T-helper 22 cell (primary cell): Measurements from ENCODE around the gene DRGX.

Experiments
- DNase-seq: peaks from one replicate; pipeline ENCODE4 v3.0.0-alpha.2; 2020; ENCODE audit warnings: low read depth

Gene DRGX

DNA sequence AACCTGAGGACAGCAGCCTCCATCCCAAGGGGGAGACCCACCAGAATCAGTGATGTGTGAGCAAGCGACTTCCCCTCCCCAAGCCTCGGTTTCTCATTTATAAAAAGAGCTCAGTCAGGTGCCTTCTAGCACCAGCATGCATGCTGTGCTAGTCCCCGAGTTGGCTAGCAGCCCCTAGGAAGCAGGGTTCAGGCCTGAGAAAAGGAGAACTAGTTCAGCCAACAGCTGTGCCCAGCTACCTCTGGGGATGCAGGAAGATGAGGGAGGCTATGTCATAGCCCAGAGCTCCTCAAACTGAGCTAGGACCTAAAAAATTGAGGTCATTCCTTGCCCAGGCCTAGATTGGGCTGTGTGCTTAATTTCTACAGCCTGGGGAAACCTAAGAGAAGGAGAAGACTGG is 13.7 kb downstream of the DRGX start:
- DNase-seq, result no peak

DNA sequence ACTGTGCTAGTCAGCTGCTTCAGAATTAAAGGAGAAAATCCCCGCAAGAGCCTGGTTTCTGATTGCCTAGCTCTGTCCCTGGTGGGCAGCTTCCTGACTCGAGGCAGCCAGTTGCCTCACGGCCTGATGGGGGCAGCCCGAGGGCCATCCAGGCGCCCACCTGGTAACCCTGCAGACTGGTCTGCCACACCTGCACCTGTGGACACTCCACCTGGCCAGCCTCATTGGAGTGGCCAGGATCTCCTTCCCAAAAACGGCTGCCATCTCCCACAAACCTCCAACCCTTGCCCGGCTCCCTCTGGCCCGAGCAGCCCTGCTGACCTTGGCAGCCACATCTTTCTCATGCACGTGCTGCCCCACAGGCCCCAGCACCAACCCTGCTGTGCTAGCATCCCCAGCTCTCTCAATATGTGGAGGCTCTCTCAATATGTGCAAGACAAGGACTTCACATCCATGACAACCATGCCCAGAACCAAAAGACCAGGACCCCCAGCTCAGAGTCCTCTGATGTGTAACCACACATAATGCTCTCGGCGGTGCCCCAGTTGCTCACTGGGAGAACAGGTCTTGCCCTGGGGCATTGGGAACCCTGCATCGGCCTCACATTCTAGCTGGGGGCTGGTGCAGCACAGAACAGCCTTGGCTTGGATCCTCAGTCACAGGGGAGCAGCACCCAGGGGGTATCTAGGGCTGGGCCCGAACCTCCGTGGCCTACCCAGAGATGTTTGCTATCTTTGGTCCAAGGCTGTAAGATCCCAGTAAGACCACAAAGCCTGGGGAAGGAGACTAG is 14.6 kb downstream of the DRGX start:
- DNase-seq, result no peak

DNA sequence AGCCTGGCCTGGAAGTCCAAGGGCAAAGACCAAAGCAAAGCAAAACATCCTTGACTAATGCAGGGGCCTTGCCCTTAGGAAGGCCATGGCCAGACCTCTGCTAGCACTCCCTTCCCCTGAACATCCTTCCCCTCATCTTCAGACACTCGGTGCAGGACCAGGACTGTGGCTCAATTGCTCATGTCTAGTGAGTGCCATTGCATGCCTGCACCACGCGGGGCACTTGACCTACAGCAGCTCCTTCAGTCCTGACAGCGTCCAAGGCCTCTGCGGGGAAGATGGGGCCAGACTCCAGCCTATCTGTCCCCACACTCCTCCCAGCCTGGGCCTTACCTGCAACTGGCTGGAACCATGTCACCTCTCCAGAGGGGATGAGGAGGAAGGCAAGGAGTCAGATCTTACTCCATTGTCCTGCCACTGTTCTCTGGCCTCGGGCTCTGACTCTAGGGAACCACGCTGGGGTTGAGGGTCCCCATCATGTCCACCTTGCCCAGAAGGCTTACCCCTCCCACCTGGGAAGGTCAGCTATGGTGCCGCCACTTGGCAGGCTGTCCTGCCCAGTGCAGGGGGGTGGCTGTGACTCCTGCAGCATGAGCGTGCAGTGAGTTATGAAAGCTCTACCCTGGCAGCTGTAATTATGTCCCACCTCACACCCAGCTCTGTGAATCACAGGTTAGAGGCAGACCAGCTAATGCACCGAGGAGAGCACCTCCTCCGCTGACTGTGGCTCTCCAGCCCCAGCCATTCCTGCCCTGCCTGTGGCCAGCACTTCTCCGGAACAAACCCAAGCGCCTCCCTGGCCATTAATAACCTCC is 16.1 kb downstream of the DRGX start:
- DNase-seq, result no peak

DNA sequence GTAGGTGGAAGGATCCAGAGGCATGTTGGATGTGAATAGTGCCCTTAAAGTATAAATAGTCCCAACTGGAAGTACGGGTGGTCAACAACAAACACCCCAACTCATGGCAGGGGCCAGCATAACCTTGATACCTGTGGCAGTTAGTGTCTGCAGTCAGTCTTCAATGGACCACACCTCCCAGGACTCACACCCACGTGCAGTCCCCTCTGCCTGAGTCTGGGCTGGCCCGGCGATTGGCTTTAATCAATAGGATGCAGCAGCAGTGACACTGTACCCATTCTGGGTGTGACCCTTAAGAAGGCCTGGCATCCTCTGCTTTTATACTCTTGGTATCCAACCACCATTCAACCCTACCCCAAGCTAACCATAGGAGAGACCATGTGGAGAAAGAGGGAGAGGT is 18.6 kb downstream of the DRGX start:
- no peak for DNase-seq

DNA sequence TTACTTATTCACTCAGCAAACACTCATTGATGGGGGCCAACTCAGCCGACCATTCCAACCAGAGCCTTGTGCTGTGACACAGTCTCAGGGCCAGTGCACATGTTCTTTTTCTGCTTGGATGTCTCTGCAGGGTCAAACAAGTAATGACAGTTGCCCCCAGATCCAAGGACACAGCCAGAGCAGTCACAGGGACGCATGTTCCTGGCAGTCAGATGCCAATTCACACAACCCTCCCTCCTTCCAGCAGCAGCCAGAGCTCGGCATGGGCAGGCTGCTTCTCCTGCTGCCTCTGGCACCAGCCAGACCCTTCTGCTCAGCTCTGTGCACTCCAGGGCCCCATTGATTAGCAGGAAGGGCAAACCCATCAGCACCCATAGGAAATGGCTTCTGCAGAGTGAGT is 20.3 kb downstream of the DRGX start:
- DNase-seq, result no peak

DNA sequence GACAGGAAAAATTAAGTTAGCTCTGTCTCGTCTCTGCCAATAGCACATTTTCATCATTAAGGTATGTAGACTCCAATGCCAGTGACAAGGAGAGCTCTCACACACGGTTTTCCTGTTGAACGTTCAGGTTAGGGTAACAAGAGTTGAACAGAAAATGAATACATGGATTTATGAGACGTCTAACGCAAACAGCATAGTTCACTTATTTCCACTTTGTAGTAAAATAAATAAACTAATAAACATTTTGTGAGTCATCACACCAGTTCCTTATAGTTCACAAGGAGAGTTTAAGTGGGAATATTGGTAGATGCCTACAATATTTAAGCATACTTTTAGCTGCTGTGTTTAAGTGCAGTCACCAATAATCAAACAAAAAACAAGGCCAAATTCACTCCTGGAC is 21.1 kb downstream of the DRGX start:
- DNase-seq, result no peak

DNA sequence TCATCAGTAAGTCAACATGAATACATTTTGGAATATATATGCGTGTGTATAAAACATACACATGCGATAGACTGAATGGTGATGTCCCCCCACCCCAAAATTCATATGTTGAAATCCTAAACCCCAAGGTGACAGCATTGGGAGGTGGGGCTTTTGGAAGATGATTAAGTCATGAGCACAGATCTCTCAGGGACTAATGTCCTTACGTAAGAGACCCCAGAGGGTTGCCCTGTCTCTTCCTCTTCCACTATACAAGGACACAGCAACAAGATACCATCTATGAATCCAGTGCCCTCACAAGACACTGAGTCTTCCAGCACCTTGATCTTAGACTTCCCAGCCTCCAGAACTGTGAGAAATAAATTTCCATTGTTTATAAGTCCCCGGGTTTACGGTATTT is 22.5 kb downstream of the DRGX start:
- no peak for DNase-seq

DNA sequence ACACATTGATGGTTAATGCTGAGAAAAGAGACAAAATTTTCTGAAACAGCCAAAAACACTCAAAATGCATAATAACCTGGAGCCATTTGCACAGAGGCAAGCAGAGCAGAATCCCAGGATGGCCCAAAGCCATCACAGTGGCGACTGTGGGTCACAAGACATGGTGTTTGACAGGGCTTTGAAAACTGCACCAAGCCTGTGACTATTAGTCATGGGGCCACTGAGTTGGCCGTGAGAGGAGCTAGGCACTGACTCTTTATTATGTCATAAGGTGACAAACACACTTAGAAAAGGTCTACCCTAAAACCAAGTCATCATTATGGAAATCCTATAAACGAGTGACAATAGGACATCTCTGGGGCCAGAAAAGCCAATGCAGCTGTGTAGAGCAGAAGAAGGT is 23.9 kb downstream of the DRGX start:
- DNase-seq, result no peak

DNA sequence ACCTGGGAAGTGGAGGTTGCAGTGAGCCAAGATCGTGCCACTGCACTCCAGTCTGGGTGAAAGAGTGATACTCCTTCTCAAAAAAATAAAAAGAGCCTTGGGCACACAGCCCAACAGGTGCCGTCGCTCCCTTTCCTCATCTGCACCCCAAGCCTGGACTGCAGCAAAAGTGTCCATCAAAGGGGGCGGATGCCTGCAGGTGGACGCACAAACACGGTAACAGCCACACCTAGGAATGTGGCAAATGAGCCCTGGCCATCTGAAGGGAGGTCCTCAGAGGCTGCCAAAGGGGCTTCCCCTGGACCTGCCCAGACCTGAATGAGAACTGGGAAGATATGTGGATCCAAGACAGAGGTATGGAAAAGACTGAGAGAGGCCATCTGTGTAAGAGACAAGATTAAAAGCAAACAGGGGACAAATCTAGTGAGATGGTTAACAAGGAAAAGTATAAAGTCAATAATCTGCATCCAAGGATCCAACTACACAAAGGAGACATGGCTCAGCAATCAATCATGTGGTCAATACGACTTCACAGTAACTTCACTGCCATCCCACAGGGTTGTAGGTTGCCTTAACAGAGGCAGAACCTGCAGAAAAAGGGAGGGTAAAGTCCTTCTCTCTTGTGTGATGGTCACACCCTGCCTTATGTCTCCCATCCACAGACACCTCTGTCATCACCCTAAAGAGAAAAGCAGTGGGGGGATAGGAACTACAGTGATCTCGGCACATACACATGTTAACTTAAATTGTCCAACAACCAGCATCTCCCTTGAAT is 25.4 kb downstream of the DRGX start:
- DNase-seq, result no peak

DNA sequence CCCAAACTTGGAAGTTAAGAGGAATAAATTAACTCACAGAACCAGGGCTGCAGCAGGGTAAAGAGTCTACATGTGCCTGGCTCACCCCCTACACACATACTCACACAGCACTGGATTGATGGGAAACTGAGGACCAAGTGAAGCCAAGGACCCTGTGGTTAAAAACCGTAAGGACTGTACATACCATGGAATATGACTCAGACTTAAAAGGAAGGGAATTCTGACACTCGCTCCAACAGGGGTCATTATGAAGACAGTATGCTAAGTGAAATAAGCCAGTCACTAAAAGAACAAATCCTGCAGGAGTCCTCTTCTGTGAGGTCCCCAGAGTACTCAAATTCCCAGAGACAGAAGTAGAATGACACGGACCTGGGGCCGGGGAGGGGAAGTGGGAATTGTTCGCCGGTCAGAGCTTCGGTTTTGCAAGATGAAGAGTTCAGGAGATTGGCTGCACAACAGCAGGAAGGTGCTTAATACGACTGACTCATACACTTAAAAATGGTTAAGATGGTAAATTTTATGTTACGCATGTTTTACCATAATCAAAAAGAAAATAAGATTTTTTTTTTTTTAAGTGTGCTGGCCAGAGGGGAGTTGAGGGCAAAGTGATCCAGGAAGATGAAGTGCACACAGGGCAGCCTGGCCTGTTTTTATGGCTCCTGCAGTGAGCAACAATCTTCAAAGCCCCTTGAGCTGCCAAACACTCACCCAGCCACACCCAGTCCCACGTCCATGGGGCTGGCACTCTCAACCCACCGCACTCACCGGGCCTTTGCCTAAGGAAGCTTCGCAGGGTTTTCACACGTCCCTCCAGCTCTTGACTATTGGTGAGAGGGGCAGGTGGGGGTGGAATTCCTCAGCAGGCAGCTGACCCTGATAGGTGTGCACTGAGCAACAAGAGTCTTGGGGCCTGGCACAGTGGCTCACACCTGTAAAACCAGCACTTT is 26.4 kb downstream of the DRGX start:
- DNase-seq, result no peak

DNA sequence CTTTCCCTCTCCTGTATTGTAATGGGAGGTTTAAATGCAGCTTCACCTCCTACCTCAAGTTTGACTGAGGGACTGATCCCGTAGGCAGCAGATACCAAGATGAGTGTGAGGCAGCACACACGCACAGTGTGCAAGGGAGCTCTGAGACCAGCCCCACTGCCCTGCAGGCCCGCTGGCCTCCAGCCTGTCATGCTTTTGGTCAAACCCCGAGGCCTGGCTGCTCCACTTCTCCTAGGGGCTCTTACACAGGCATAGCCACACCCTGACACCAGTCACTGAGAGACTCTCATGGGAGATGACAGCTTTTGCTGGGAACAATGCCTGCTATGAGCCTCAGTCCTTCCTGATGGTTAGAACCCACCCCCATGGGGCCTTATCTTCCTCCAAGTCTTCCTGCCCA is 27.6 kb downstream of the DRGX start:
- no peak for DNase-seq

DNA sequence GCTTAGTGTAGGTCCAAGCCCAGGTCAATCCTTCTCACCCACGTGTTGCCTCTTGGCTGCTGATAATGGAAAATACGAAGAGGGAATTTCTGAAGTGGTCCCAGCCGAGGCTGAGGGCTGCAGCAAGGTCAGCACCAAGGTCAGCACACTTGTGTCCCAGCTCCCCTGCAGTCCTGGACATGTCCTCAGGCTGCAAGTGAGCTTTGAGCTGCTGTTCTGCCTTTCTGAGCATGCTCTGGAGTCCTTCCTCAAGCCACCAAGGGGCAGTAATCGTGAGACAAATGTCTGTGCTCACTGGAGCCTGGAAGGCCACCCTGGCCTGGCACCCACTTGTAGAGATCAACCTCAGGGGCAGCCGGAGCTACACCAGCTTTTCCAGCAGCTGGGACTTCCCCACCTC is 28.3 kb downstream of the DRGX start:
- no peak for DNase-seq

DNA sequence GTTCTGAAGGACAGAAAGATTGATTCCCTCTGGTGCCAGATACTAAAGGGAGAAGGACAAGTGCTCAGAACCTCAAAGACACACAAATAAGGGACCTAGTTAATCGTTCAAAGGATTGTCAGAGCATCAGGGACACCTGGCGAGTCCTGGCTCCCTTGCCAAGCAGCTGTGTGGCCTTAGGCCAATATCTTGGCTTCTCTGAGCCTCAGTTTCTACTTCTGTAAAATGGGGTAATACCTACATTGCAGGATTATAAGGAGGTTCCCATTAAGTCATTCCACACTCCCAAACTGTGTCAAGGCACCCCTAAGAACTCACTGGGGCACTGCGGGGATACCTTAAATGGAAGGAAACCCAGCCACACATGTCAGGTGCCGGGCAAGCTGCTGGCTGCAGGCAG is 29.4 kb downstream of the DRGX start:
- no peak for DNase-seq

DNA sequence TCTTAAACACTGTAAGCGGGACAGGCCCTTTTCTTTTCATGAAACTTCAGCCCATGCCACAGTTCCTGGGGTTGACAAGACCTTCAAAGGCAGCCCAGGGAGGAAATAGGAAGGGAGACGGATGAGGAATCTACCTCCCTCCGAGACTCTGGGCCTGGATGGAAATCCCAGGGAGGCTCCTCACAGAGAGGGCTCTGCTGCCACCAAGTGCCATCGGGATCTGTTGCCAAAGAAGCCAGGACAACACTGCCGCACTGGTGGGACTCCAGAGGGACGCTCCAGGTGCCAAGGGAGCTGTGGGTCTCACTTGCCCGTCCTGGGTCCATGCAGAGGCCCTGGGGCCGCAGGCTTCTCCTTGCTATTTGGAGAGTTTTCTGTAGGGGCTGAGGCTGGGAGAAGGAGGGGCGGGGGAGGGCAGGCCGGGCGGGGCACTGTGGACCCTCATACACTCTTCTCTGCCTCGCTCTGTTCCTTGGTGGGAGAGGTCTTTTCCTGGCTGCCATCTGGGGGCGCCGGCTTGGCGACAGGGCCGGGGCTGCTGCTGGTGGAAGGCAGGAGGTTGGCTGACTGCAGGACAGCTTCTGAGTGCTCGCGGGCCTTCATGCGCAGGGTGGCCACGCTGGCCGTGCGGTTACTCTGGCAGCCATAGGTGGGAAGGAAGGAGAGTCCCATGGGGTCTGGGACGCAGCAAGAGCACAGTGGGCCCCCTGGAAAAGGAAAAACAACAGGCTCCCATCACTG is 30.0 kb downstream of the DRGX start:
- no peak for DNase-seq

DNA sequence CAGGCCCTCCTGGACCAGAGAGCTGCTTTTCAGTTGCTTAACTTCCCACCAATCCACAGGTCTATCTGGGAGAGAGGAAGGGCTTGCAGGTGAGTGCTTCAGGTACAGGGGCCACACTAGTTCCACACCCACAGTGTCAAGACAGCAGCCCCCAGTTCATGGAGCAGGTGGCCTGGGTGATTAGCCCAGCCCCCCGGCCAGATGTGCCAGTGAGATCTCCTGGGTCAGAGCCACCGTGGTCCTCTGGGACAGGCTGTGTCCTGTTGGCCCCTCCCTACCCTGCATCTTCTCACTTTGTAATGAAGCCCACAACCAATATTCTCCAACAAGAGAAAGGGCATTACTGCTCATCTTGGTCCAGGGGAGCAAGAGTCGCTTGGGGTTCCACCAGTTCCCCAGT is 30.6 kb downstream of the DRGX start:
- no peak for DNase-seq

DNA sequence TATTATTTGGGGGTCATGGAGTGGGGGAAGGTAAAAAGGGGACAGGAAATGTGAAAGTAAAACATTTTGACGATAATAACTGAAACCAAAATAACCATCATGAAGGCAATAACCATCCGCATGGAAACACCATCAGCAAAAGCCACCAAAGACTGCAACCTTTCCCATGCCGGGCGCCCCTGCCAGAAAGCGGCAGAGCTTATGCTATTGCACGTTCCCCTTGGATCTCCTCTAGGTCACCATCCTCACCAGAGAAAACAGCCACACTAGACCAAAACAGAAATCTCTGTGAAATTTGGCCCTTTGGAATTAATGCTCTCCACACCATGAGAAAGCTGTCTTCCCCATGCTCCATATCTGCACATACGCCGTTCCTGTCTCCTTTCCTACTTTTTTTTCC is 31.1 kb downstream of the DRGX start:
- no peak for DNase-seq

DNA sequence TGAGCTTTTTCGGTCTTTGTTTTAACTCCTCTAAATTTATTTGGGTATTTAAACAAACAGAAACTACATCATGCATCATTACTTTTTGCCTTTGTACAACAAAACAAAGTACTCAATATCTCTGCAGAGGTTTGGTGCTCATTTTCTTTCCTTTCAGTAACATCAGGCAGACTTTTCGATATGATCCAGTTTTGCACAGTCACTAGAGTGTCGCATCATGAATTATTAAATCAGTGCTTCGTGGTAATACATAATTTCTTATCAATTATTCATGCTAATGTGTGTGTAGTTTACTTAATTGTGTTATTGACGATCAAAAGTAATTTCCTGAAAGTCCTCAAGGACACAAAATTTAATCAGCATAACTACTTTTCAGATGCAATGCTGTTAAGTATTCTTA is 31.8 kb downstream of the DRGX start:
- no peak for DNase-seq

DNA sequence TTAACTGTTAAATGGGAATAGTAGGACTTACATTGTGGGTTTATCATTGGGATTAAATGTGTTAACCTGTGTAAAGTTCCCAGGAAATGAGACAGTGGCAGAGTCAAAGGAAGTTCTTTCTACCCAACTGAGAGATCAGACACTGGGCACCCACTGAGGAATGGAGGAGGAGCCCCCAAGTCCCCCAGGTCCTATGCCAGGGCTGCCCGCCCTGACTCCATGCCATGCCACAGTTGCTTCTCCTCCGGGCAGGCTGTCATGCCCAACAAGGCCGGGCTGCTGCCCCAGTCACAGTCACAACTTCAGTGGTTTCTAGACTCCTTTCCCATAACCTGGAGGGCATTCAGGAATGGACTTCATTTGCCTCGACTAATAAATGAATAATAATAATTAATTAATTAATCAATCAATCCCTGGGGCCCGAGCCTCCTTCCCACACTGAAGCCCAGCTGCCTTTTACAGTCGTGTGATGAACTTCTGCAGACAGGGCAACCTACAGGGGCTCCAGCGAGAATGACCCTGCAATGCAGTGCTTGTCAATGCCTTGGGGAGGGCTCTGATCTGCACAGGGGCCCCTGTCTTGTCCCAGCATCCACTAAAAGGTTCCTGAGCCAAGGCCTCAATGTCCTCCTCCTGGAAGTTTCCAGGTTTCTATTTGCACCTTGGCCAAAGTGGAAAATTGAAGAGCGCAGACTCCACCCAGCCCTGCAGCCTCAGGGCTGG is 32.4 kb downstream of the DRGX start:
- DNase-seq, result no peak

DNA sequence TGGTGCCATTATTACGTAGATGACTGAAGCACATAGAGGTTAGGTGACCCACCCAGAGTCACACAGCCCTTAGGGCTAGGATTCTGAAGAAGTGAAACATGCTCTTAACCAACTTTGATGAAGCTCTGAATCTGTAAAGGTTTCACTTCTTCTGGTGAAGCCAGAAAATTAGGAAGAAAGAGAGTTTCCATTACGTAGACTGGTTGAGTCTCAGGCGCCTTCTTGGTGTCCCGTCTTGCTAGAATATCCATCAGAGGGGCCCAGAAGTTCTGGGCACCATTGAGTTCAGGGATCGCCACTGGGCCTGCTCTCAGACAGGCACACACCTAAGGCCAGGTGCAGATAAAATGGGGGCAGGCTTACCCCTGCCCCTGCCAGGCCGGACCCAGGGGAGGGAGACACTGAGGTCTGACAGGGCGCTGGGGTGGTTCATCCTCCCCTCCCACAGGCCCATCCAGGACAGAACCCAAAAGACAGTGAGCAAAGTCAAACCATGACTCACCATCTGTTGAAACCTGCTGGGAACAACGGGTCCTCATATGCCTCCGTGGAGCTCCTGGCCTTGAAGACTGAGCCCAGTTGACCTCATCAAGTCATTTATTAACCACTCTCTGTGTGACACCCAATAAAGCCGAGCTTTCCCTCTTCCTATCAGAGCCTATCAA is 33.2 kb downstream of the DRGX start:
- DNase-seq, result no peak
